Tibial nerve (tissue), 4 donors: ENCODE measurements around the gene STK39. TPM values are rescaled to one million over a fixed set of nuclear protein-coding genes. Genes with fewer than 3 reads are reported as not detected.

Experiments used
- DNase-seq, 2 donors: peaks; one replicate each; pipeline ENCODE4 v3.0.0-alpha.2; 2019; ENCODE audit warnings: low spot score in 2 of 2
- H3K27ac ChIP-seq, 4 donors: fragments of 200-600 bp; sonication (generic) in 3 of 4; one replicate each; pipeline ENCODE4 v1.5.1; 2017 to 2019; ENCODE audit warnings: mild to moderate bottlenecking in 1 of 4
- H3K27me3 ChIP-seq, 2 donors: fragments of 200-600 bp; sonication (generic) in 1 of 2; one replicate each; pipeline versions ENCODE4 v1.5.1 to v1.6.0; 2017 to 2019
- H3K36me3 ChIP-seq, 3 donors: fragments of 200-600 bp; sonication (generic); one replicate each; pipeline ENCODE4 v1.5.1; 2018 to 2019
- H3K4me1 ChIP-seq, 4 donors: fragments of 200-600 bp; sonication (generic) in 3 of 4; one replicate each; pipeline ENCODE4 v1.5.1; 2017 to 2019
- H3K4me3 ChIP-seq, 4 donors: fragments of 200-600 bp; sonication (generic) in 3 of 4; one replicate each; pipeline ENCODE4 v1.5.1; 2017 to 2019; ENCODE audit warnings: mild to moderate bottlenecking in 1 of 4, moderate library complexity in 1 of 4
- H3K9me3 ChIP-seq, 4 donors: fragments of 200-600 bp; sonication (generic) in 3 of 4; one replicate each; pipeline ENCODE4 v1.5.1; 2017 to 2019
- EP300 ChIP-seq, 2 donors: sonication (generic); formaldehyde crosslinking; IDR thresholded peaks; one replicate each; pipeline ENCODE4 v1.6.1; 2017; ENCODE audit warnings: antibody characterized with exemption in 2 of 2, mild to moderate bottlenecking in 1 of 2
- POLR2A ChIP-seq, 2 donors: fragments of 450-650 bp; IDR thresholded peaks; one replicate each; pipeline ENCODE4 v1.6.1; 2017; ENCODE audit warnings: antibody characterized with exemption in 2 of 2, mild to moderate bottlenecking in 2 of 2, moderate library complexity in 2 of 2
- WGBS, 2 donors: methylation state at CpG; one replicate each; pipeline ENCODE4 v1.1.5; 2018; 5-methylcytosine and 5-hydroxymethylcytosine counted together
- total RNA-seq, 4 donors: library from RNA; depleted of rRNA; stranded (reverse); fragments of >200 nt; gene quantifications; one replicate each; pipeline ENCODE4 v1.1.0, GENCODE V29; 2016
- TF ChIP-seq, protein P1 (sequence below), 5 experiments: fragments of 200-600 bp in 3 of 5; fragments of 450-650 bp in 2 of 5; sonication (generic) in 3 of 5; IDR thresholded peaks; one replicate each; pipeline ENCODE4 v1.5.1; 2016 to 2019; ENCODE audit warnings: antibody characterized with exemption in 5 of 5, mild to moderate bottlenecking in 3 of 5, moderate library complexity in 2 of 5

Gene STK39
- total RNA-seq, 4 donors from 2014 or later: 8.5 to 13.5 (median 12.0) TPM

DNA sequence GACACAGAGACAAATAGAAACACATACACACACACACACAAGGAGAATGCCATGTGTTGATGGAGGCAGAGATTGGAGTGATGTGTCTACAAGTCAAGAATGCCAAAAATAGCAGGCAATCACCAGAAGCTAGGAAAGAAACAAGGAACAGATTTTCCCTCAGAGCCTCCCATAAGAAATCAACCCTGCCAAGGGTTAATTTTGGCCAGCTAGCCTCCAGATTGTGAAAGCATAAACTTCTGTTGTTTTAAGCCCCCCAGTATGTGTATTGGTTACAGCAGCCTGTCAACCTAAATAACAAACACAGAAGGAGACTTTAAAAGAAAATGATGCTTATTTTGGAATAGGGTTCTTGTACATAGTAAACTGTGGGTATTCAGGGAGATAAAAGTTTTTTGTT is 5.6 kb upstream of the STK39 start:
- TF ChIP-seq, protein P1, sequence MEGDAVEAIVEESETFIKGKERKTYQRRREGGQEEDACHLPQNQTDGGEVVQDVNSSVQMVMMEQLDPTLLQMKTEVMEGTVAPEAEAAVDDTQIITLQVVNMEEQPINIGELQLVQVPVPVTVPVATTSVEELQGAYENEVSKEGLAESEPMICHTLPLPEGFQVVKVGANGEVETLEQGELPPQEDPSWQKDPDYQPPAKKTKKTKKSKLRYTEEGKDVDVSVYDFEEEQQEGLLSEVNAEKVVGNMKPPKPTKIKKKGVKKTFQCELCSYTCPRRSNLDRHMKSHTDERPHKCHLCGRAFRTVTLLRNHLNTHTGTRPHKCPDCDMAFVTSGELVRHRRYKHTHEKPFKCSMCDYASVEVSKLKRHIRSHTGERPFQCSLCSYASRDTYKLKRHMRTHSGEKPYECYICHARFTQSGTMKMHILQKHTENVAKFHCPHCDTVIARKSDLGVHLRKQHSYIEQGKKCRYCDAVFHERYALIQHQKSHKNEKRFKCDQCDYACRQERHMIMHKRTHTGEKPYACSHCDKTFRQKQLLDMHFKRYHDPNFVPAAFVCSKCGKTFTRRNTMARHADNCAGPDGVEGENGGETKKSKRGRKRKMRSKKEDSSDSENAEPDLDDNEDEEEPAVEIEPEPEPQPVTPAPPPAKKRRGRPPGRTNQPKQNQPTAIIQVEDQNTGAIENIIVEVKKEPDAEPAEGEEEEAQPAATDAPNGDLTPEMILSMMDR (IDR thresholded peaks at IDR 0.05): no peak
- TF ChIP-seq EP300 (IDR thresholded peaks at IDR 0.05) (no peak), POLR2A (IDR thresholded peaks at IDR 0.05) (no peak)
- Histone ChIP-seq H3K9me3 (peaks cover 0 to 5% (median 0%) of the 10 kb centered on the region in 4 donors), H3K4me1 (peaks cover 0 to 3% (median 0%) of the 10 kb centered on the region in 4 donors), H3K36me3 (no peaks in the 10 kb centered on the region), H3K27ac (no peak overlapping the region), H3K27me3 (no peaks in the 10 kb centered on the region), H3K4me3 (no peak overlapping the region)
- no peak for DNase-seq

DNA sequence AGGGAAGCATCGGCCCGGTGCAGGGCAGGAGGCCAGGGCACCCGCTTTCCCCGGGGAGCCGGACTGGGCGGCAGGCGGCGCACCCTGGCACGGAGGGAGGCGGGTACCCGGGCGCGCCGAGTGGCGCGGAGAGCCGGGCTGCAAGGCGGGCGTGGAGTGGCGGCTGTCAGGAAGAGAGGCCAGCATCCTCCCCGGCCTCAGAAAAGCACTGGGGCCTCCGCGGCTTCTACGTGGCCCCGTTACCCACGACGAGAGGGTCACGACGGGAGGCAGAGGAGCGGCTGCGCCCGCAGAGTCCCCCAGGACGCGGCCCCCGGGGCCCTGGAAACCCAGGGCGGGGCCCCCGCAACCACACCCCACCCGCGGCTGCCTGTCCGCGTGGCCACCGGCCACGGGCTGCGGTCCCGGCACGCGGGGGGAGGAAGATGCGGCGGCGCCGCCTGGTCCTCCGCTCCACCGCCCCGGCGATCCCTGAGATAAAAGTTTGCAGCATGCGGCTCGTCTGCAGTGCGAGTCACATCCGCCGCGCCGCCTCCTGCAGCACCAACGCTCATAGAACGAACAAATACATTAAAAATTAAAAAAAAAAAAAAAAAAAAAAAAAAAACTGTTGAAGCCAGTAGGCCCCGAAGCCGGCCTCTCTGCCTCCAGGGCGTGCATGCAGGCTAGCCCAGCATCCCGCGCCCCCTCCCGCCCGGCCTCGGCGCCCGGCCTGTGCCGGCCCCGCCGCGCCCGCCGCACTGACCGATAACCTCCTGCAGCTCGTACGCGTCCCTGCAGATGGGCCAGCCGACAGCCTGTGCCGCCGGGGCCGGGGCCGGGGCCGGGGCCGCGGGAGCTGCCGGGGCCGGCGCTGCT is 683 bp downstream of the STK39 start:
- peak; percentile 32 to 36 for DNase-seq
- 0 to 2% methylated on average over 53 to 54 of the region's 95 CpGs for WGBS, 2 donors
- Histone ChIP-seq H3K27ac (peak overlapping the region in 3 of 4 donors; percentile 37 to 88 (median 82)), H3K27me3 (no peaks in the 10 kb centered on the region), H3K9me3 (no peaks in the 10 kb centered on the region), H3K36me3 (no peaks in the 10 kb centered on the region), H3K4me3 (peak overlapping the region; percentile 52 to 92 (median 72)), H3K4me1 (peaks cover 0 to 29% (median 8%) of the 10 kb centered on the region in 4 donors)
- TF ChIP-seq POLR2A (IDR thresholded peaks at IDR 0.05): no peak
- TF ChIP-seq, protein P1 (IDR thresholded peaks at IDR 0.05): peak in 4 of 5 experiments; percentile 11 to 33 (median 30)

- TF ChIP-seq POLR2A (IDR thresholded peaks at IDR 0.05) (no peak), EP300 (IDR thresholded peaks at IDR 0.05) (no peak)
- TF ChIP-seq, protein P1 (IDR thresholded peaks at IDR 0.05): no peak
- Histone ChIP-seq H3K4me3 (peak overlapping the region; percentile 52 to 92 (median 72)), H3K36me3 (no peaks in the 10 kb centered on the region)
Measured at GRCh38 chr2:168246072-168246482, 1.3 kb downstream of the STK39 start.

DNA sequence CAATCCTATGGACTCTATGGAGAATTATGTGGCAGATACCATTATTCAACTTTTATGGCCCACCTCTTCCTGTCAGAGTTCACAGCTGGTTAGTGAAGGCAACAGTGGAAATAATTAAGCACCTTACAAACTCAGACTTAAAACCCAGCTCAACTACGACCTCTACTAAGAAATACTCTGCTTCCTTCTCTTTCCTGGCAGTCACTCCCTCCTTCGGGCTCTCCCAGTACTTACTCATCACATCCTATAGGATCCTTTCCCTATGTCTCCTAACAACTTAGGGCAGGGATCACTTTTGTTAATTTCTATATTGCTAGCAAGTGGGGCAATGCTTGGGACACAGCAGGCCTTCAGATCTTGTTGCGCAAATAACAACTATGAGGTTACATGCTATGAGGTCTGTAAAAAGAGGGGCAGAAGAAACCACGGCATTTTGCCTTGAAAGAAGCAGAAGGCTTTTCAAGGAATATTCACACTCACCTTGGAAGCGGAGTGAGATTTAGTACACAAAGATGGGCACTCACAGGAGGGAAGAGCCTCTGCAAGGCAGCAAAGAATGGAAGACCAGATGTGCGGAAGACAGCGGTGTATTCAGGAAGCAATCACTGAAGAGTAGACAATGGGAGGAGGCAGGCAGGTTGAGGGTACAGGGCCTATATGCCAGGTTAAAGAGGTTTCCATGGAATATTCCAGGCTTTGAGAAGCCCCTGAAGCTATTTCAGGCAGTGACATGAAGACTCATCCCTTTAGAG is 2.1 kb downstream of the STK39 start:
- TF ChIP-seq POLR2A (IDR thresholded peaks at IDR 0.05): no peak
- TF ChIP-seq, protein P1 (IDR thresholded peaks at IDR 0.05): no peak
- TF ChIP-seq EP300 (IDR thresholded peaks at IDR 0.05): no peak
- 88 to 92% methylated on average over 7 of the region's 7 CpGs for WGBS, 2 donors
- Histone ChIP-seq H3K27me3 (no peaks in the 10 kb centered on the region), H3K4me3 (no peak overlapping the region), H3K36me3 (no peaks in the 10 kb centered on the region), H3K9me3 (no peaks in the 10 kb centered on the region), H3K27ac (no peak overlapping the region), H3K4me1 (peaks cover 0 to 29% (median 8%) of the 10 kb centered on the region in 4 donors)
- no peak for DNase-seq

More at GRCh38 chr2:168246072-168246482, 1.3 kb downstream of the STK39 start:
- H3K27ac ChIP-seq: peak overlapping the region in 3 of 4 donors; percentile 37 to 88 (median 82)
- no peak for DNase-seq
- H3K9me3 ChIP-seq: no peaks in the 10 kb centered on the region
- H3K27me3 ChIP-seq: no peaks in the 10 kb centered on the region
- 25 to 31% methylated on average over 11 of the region's 11 CpGs for WGBS, 2 donors
- peaks cover 0 to 29% (median 8%) of the 10 kb centered on the region in 4 donors for H3K4me1 ChIP-seq
